GM12864 (cell line): ENCODE measurements around the gene PRKG1.

Experiments
- DNase-seq: peaks from one replicate; pipeline ENCODE4 v3.0.0-alpha.2; 2011; ENCODE audit warnings: low read depth
- H3K4me3 ChIP-seq: 2 replicates; pipeline ENCODE4 v1.5.1; 2011; ENCODE audit warnings: mild to moderate bottlenecking, low read depth, low read length, control low read depth
- TF ChIP-seq, protein P1 (sequence below): IDR thresholded peaks from 2 replicates; pipeline ENCODE4 v1.5.1; 2011; ENCODE audit warnings: low read depth, mild to moderate bottlenecking, moderate library complexity, low read length, control low read depth, inconsistent platforms; ENCODE audit errors: missing control alignments

Gene PRKG1

DNA sequence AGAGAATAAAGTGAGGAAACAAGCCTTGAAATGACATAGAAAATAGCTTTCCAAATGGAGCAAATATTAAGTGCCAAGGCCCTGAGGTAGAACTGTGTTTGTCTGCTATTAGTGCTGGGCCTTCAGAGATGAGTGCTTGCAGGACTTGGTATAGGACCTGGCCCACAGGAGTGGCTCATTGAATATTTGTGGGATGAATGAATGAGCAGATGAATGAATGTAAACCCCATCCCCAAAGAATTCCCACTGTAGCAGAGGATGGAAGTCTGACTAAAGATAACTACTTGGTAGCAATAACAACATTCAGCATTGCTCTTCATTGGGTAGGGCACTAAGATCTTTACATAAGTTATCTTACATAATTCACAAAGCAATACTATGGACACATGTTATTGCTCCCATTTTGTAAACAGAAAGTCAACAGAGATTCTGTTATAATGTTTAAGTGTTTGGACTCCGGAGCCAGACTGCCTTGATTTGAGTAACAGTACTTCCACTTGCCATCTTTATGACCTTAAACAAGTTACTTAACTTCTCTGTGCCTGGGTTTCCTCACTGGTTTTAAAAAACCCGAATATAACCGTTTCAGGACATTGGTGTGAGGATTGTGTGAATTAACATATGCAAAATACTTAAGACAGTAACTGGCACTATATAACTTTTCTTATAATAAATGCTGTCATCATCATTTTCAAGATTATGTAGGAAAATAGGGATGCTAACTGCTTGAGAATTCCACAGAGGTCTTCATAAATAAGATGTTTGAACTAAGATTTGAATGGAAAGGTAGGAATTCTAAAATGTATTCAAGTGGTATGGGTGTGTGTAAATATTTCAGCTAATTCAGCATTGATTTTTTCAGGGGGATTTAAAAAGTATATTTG is 141.9 kb downstream of the PRKG1 start:
- TF ChIP-seq, protein P1, sequence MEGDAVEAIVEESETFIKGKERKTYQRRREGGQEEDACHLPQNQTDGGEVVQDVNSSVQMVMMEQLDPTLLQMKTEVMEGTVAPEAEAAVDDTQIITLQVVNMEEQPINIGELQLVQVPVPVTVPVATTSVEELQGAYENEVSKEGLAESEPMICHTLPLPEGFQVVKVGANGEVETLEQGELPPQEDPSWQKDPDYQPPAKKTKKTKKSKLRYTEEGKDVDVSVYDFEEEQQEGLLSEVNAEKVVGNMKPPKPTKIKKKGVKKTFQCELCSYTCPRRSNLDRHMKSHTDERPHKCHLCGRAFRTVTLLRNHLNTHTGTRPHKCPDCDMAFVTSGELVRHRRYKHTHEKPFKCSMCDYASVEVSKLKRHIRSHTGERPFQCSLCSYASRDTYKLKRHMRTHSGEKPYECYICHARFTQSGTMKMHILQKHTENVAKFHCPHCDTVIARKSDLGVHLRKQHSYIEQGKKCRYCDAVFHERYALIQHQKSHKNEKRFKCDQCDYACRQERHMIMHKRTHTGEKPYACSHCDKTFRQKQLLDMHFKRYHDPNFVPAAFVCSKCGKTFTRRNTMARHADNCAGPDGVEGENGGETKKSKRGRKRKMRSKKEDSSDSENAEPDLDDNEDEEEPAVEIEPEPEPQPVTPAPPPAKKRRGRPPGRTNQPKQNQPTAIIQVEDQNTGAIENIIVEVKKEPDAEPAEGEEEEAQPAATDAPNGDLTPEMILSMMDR, result no peak
- no peak for DNase-seq
- no peak overlapping the region for H3K4me3 ChIP-seq

DNA sequence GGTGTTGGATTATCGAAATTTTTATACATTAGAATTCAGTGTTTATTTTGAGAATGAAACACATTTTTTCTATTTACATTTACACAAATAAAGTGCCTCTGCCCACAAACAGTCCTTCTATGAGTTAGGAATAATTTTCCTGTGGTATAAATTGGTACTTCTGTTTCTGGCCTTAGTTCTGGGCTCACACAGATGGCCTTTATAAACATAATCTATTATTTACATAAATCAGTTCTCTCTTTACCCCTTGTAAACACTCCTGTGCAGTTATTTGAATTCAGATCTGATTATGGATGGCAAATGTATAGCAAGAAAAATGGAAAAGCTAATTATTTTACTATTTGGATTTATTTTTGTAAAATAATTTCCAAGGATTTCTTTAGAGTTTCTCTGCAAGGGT is 143.2 kb downstream of the PRKG1 start:
- no peak for DNase-seq
- TF ChIP-seq, protein P1, result no peak
- H3K4me3 ChIP-seq, result no peak overlapping the region

DNA sequence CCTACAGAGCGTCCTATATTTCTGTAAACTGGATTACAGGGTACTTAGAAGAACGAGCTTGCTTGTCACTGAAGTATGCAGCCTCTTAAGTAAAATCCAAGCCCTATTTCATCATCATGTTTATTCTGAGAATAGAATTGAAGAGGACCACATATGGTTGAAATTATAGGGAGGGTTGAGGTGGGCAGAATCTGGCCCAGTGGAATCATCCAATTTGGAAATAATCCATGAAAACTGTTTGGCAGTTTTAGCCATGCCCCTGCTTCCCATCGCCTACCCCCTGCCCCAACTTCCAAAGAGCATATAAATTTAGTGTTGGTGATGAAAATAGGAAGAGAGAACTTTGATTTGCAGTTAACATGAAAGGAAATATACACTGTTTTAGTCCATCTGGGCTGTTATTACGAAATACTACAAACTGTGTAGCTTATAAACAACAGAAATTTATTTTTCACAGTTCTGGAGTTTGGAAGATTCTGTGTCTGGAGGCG is 150.4 kb downstream of the PRKG1 start:
- no peak for DNase-seq
- H3K4me3 ChIP-seq, result no peak overlapping the region
- TF ChIP-seq, protein P1, result no peak

DNA sequence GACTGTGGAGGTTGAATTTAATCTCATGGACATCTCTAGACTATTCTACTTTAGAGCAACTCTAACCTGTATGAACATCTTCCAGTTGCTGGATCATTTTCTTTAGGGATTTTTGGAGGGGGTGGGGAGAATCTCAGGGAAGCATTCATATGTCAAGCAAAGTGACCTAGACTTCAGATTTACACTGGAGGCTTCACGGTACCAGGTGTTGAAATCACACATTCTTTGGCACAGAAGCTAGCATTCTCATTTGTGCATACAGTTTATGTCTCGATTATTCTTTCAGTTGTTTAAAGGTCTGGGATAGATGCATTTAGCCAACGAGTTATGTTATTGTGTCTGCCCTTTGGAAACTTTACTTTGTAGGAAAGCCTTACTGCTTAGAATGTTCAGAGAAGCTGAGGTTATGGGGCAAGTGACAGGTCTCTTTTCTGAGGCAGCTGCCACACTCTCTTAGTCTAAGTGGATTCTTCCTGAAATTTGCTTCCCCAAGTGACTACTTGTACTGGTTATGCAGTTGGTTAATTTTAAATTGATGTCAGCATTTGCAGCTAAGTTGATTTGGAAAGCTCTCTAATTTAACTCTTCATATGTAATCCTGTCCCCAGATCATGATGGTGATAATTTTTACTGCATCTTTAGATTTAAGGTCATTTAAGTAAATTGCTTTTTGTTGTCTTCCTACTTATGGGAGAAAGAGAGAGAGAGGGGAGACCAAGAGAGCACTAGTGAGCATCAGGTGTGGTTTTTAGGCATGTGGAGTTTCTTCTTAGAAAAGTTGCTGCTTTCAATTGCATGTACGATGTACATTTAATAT is 153.8 kb downstream of the PRKG1 start:
- H3K4me3 ChIP-seq, result no peak overlapping the region
- no peak for DNase-seq
- TF ChIP-seq, protein P1, result no peak

DNA sequence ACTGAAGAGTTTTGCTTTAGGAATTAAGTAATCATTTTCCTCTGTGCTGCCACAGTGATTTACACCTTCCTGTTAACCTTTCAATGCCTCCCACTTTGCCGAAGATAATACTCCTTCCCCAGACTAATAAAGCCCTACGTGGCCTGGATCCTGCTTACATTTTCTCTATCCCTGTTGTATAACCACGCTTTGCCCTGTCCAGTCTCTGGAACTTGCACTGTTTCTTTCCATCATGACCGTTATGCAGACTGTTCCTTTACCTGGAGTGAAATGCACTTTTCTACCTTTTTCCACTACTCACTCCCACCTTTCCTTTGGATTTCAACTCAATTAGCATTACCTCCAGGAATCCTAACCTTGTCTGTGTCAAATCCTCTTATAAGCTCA is 154.4 kb downstream of the PRKG1 start:
- DNase-seq, result no peak
- no peak overlapping the region for H3K4me3 ChIP-seq
- TF ChIP-seq, protein P1, result no peak

DNA sequence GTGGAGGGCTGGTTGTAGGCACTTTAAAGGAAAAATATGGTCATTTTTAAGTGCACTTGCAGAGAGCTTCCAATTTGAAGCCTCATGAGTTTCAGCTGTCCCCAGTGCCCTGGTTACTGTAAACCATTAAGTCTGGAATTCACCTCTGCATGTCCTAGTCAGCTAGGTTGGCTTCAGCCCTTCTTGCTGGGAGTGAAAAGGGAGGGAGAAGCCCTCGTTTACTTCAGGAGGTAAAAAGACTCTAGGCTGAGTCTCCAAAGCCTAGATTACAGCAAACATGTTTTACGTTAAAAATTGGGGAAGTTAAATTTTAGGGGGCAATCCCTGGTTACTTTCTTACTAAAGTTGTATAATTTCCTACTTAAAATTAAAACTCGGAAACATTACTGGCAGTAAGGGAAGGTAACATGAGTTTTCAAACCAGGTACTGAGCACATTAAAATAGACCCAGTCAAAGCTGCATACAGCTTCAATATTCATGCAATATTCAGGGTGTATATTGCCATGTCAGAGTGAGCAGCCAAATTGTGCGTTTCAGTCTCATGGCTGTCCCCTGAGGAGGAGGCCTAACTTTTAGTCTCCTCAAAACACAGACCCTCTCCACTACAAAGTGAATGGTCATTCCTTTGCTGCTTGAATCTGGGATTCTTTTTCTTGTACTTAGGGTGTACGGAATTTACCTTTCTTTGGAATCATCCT is 156.7 kb downstream of the PRKG1 start:
- H3K4me3 ChIP-seq, result no peak overlapping the region
- TF ChIP-seq, protein P1, result no peak
- DNase-seq, result no peak
